HepG2 (cell line): Measurements from ENCODE around the gene STK32B. TPM values are rescaled to one million over a fixed set of nuclear protein-coding genes. Genes with fewer than 3 reads are reported as not detected.

Experiments
- ATAC-seq: fragments of 200-7000 bp; cut with Tn5 transposase; 3 replicates; pipeline ENCODE4 v1.9.1; 2020; ENCODE audit warnings: mild to moderate bottlenecking, moderate library complexity
- BruUV-seq: library from RNA; stranded (reverse); fragments of 400-500 nt; replicated peaks from 2 replicates; lab custom pipeline; 2021; lab: Mats Ljungman, UMichigan
- CTCF ChIA-PET: fragments of 300-600 bp; formaldehyde crosslinking; extraction: SDS; loops from one replicate; lab custom pipeline; 2021; ENCODE audit warnings: low total read pairs, inconsistent platforms, low intra/inter-chr PET ratio; lab: Yijun Ruan, JAX
- POLR2A ChIA-PET: fragments of 350-600 bp; sonication (Branson Sonifier 250); formaldehyde crosslinking; loops from one replicate; lab custom pipeline; 2020; ENCODE audit warnings: antibody characterized with exemption, inconsistent platforms; lab: Yijun Ruan, JAX
- DNase-seq: peaks from one replicate; pipeline ENCODE4 v3.0.0-alpha.2; 2015; ENCODE audit warnings: low spot score
- FAIRE-seq: peaks from 3 replicates; lab custom pipeline; 2011; peaks lifted over from hg19 to GRCh38; lab: Jason Lieb, UNC
- H2AFZ ChIP-seq: one replicate; pipeline ENCODE4 v1.6.1; 2011; ENCODE audit warnings: low read length, inconsistent platforms
- H3K27ac ChIP-seq: fragments of 300-600 bp; 3 replicates; pipeline ENCODE4 v1.8.0; 2011; ENCODE audit warnings: mixed run types, mild to moderate bottlenecking, mixed read lengths, low read length, inconsistent platforms; ENCODE audit not compliant: insufficient read depth; ENCODE audit errors: extremely low read length
- H3K27me3 ChIP-seq, 2 experiments: fragments of 200-600 bp in 1 of 2; 2 replicates in 1 of 2; 3 replicates in 1 of 2; pipeline versions ENCODE4 v1.6.0 to v1.8.0; 2011; ENCODE audit warnings: low read length in 2 of 2, mild to moderate bottlenecking in 2 of 2, moderate library complexity in 2 of 2, inconsistent platforms in 1 of 2; ENCODE audit not compliant: insufficient read depth in 2 of 2, control insufficient read depth in 1 of 2
- H3K36me3 ChIP-seq, 2 experiments: fragments of 200-600 bp in 1 of 2; replicated peaks in 1 of 2; 2 replicates in 1 of 2; 3 replicates in 1 of 2; pipeline versions ENCODE4 v1.5.1 to v1.8.0; 2011; ENCODE audit warnings: low read length in 2 of 2, inconsistent platforms in 1 of 2; ENCODE audit not compliant: insufficient read depth in 2 of 2, control insufficient read depth in 1 of 2
- H3K4me1 ChIP-seq: 2 replicates; pipeline ENCODE4 v1.5.1; 2012; ENCODE audit warnings: low read length, inconsistent platforms; ENCODE audit not compliant: insufficient read depth
- H3K4me2 ChIP-seq: 2 replicates; pipeline ENCODE4 v1.6.0; 2011; ENCODE audit warnings: low read depth, low read length, inconsistent platforms
- H3K4me3 ChIP-seq, 3 experiments: fragments of 200-600 bp in 1 of 3; sonication (generic), shearing (Covaris generic) in 1 of 3; replicated peaks in 1 of 3; 2 replicates each; pipeline ENCODE4 v1.5.1; 2011 to 2016; ENCODE audit warnings: low read length in 3 of 3, inconsistent platforms in 2 of 3, low read depth in 2 of 3, mild to moderate bottlenecking in 2 of 3, control low read depth in 1 of 3, mixed read lengths in 1 of 3; ENCODE audit not compliant: insufficient read depth in 1 of 3
- H3K79me2 ChIP-seq: one replicate; pipeline ENCODE4 v1.6.1; 2011; ENCODE audit warnings: low read length, inconsistent platforms; ENCODE audit not compliant: insufficient read depth
- H3K9ac ChIP-seq: 2 replicates; pipeline ENCODE4 v1.6.0; 2011; ENCODE audit warnings: mild to moderate bottlenecking, low read depth, low read length, inconsistent platforms; ENCODE audit not compliant: insufficient read depth
- H3K9me3 ChIP-seq: 2 replicates; pipeline ENCODE4 v1.5.1; 2012; ENCODE audit warnings: mild to moderate bottlenecking, low read length
- H4K20me1 ChIP-seq: 2 replicates; pipeline ENCODE4 v1.6.0; 2011; ENCODE audit warnings: inconsistent platforms, mild to moderate bottlenecking, low read length, moderate library complexity; ENCODE audit not compliant: insufficient read depth
- ATF5 ChIP-seq: sonication (generic); formaldehyde crosslinking; IDR thresholded peaks from 2 replicates; pipeline ENCODE4 v1.4.0; 2020; ENCODE audit warnings: mild to moderate bottlenecking, low read depth, missing genetic modification reagents
- CBFB ChIP-seq: sonication (generic); formaldehyde crosslinking; IDR thresholded peaks from 2 replicates; pipeline ENCODE4 v1.4.0; 2020; ENCODE audit warnings: missing genetic modification reagents
- CREBL2 ChIP-seq: sonication (generic); formaldehyde crosslinking; IDR thresholded peaks from 2 replicates; pipeline ENCODE4 v1.8.1; 2023; ENCODE audit warnings: missing genetic modification reagents, mild to moderate bottlenecking, borderline replicate concordance
- JUN ChIP-seq: sonication (generic); formaldehyde crosslinking; IDR thresholded peaks from 2 replicates; pipeline ENCODE4 v1.4.0; 2020; ENCODE audit warnings: mild to moderate bottlenecking, missing genetic modification reagents
- MAFK ChIP-seq, 2 experiments: IDR thresholded peaks in 1 of 2; conservative IDR thresholded peaks in 1 of 2; 2 replicates each; pipeline ENCODE4 v1.6.1; 2011; ENCODE audit warnings: improper control_type of control experiment in 2 of 2, low read length in 2 of 2
- NR2F1 ChIP-seq, 2 experiments: fragments of 450-650 bp in 1 of 2; formaldehyde crosslinking in 1 of 2; IDR thresholded peaks; 2 replicates each; pipeline versions ENCODE4 v1.5.0 to v1.6.1; 2016 to 2020; ENCODE audit warnings: mild to moderate bottlenecking in 1 of 2, missing compliant biosample characterization in 1 of 2, missing genetic modification reagents in 1 of 2, moderate library complexity in 1 of 2
- RAD51 ChIP-seq: fragments of 450-650 bp; IDR thresholded peaks from 2 replicates; pipeline ENCODE4 v1.6.1; 2016; ENCODE audit warnings: borderline replicate concordance
- ZNF629 ChIP-seq: sonication (generic); formaldehyde crosslinking; conservative IDR thresholded peaks from 2 replicates; pipeline ENCODE4 v1.5.0; 2020; ENCODE audit warnings: missing genetic modification reagents
- ZNF713 ChIP-seq: sonication (generic); formaldehyde crosslinking; IDR thresholded peaks from 2 replicates; pipeline ENCODE4 v1.4.0; 2020; ENCODE audit warnings: mild to moderate bottlenecking, missing genetic modification reagents
- WGBS: methylation state at CpG from one replicate; pipeline ENCODE4 v1.1.6; 2017; ENCODE audit warnings: low lambda C conversion rate; 5-methylcytosine and 5-hydroxymethylcytosine counted together
- in situ Hi-C: cut with HindIII; loops from 2 replicates; pipeline ENCODE4 v1.10.0; 2017; ENCODE audit warnings: low pct_unique_long_range_greater_than_20kb; ENCODE audit not compliant: extremely low pct_ligation_motif_present
- intact Hi-C: fragments of 100-400 bp; cut with micrococcal nuclease; formaldehyde crosslinking; loops from one replicate; pipeline ENCODE4 v1.10.0; 2022; ENCODE audit not compliant: unreplicated experiment
- polyA plus RNA-seq, 8 experiments: library from polyadenylated mRNA; depleted of rRNA in 3 of 8; stranded (reverse) in 7 of 8; unstranded in 1 of 8; fragments of >200 nt; fragmentation: Illumina TruSeq in 4 of 8; extraction: Trizol in 4 of 8; gene quantifications; 2 replicates each; pipeline versions ENCODE4 v1.2.1 to v1.2.3, GENCODE V29; 2011 to 2016; ENCODE audit warnings: low read depth in 4 of 8, missing spikeins in 1 of 8, mixed read lengths in 1 of 8; ENCODE audit not compliant: insufficient read depth in 1 of 8
- total RNA-seq, 5 experiments: library from RNA; depleted of rRNA; stranded (reverse); fragments of >200 nt; fragmentation: Illumina TruSeq; extraction: Trizol; gene quantifications; 2 replicates each; pipeline ENCODE4 v1.2.3, GENCODE V29; 2016; ENCODE audit warnings: low read depth in 1 of 5

The STK32B gene
- total and polyA plus RNA-seq, 2 of the 13 experiments (the other 11 are each of a cell fraction or from before 2014, with no cell fraction given), result not detected

- H3K4me3 ChIP-seq, result no peak overlapping the region
- FAIRE-seq (no peak), DNase-seq (no peak), ATAC-seq (no peak)
- BruUV-seq, result no TSS peak
- H3K9ac ChIP-seq, result no peak overlapping the region
- POLR2A ChIA-PET, result no interaction called here
- intact Hi-C loops (no loop called here), in situ Hi-C loops (no loop called here)
- no peaks in the 10 kb centered on the region for H4K20me1 ChIP-seq
- no peaks in the 10 kb centered on the region for H3K36me3 ChIP-seq
- peaks cover 0 to 61% of the 10 kb centered on the region in 2 experiments; a peak in 3 of 5 replicates for H3K27me3 ChIP-seq
- no peaks in the 10 kb centered on the region for H3K4me1 ChIP-seq
- H3K9me3 ChIP-seq, result no peaks in the 10 kb centered on the region
- H3K79me2 ChIP-seq, result no peaks in the 10 kb centered on the region
- CTCF ChIA-PET, result no interaction called here
- no peak for TF ChIP-seq RAD51
- no peak overlapping the region for H2AFZ ChIP-seq
- H3K27ac ChIP-seq, result no peak overlapping the region
- H3K4me2 ChIP-seq, result no peak overlapping the region
- WGBS, result 0% methylated on average over 2 of the region's 12 CpGs
Observed at GRCh38 chr4:5019796-5020195, 31.5 kb upstream of the STK32B start.

DNA sequence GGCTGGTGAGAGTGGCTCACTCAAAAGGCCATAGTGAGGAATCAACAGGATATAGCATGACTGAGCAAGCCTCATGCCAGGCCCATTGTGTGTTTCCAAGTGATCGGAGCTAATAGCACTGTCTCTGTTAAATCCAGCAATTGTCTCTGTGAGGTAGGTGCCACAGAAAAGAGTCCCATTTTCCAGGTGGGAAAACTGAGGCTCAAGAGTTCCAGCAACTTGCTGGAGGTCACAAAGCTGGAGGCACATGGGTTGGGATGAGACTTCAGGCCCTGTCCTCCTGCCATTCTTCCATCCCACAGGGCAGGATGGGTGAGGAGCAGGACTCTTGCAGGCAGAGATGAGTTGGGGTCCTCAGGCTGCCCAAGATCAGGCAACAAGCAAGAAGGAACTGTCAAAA is 30.9 kb upstream of the STK32B start:
- Histone ChIP-seq H3K27ac (no peak overlapping the region), H4K20me1 (no peaks in the 10 kb centered on the region), H3K36me3 (no peaks in the 10 kb centered on the region), H3K79me2 (no peaks in the 10 kb centered on the region), H3K9ac (no peak overlapping the region), H2AFZ (no peak overlapping the region), H3K9me3 (no peaks in the 10 kb centered on the region), H3K27me3 (peaks cover 0 to 64% of the 10 kb centered on the region in 2 experiments; a peak in 3 of 5 replicates), H3K4me3 (no peak overlapping the region), H3K4me1 (no peaks in the 10 kb centered on the region), H3K4me2 (no peak overlapping the region)
- in situ Hi-C loops, result no loop called here
- ATAC-seq (no peak), FAIRE-seq (no peak), DNase-seq (no peak)
- ChIA-PET POLR2A (no interaction called here), CTCF (no interaction called here)
- intact Hi-C loops, result no loop called here
- BruUV-seq, result no TSS peak
- WGBS, result 20% methylated on average over 1 of the region's 1 CpG
- no peak for TF ChIP-seq NR2F1 (CRISPR knock-in tag; IDR thresholded peaks at IDR 0.05)
- TF ChIP-seq ZNF629, result peak; percentile 51
- TF ChIP-seq ATF5 (CRISPR knock-in tag), result no peak
- TF ChIP-seq MAFK (conservative IDR thresholded peaks at IDR 0.05 in 1 of 2, IDR thresholded peaks at IDR 0.05 in 1 of 2; ENCODE audit: low read length in 2 of 2), result no peak
- TF ChIP-seq CREBL2 (CRISPR knock-in tag), result no peak
- no peak for TF ChIP-seq CBFB (CRISPR knock-in tag)
- no peak for TF ChIP-seq JUN (CRISPR knock-in tag)
- no peak for TF ChIP-seq ZNF713
